Activated T-cell treated with anti-CD3 and anti-CD28 coated beads, Interleukin-2, amount 50 U/mL, for 72 hours (primary cell): ENCODE measurements around the gene COX4I2. TPM values are rescaled to one million over a fixed set of nuclear protein-coding genes. Genes with fewer than 3 reads are reported as not detected.
"Not testable (repeated sequence)": the region's sequence is repeated elsewhere in the genome, so short reads cannot be mapped to it uniquely, and the experiment has no call there.

Experiments used
- ATAC-seq, 2 donors: fragments of 150-1000 bp; cut with Tn5 transposase; replicated peaks in 1 of 2; 2 replicates each; pipeline ENCODE4 v1.10.0; 2021; ENCODE audit warnings: moderate library complexity in 2 of 2, mild to moderate bottlenecking in 1 of 2
- DNase-seq, 2 donors: peaks; one replicate each; pipeline ENCODE4 v3.0.0; 2021 to 2022; ENCODE audit warnings: mixed read lengths in 1 of 2
- H3K27ac Mint-ChIP-seq: one replicate; pipeline ENCODE4 v1.8.0; 2022; ENCODE audit warnings: mild to moderate bottlenecking, moderate library complexity, mixed read lengths
- H3K27me3 Mint-ChIP-seq: one replicate; pipeline ENCODE4 v1.8.0; 2022; ENCODE audit warnings: low read depth, mixed read lengths
- H3K36me3 Mint-ChIP-seq, 2 donors: one replicate each; pipeline ENCODE4 v1.8.0; 2022; ENCODE audit warnings: mixed read lengths in 2 of 2, mild to moderate bottlenecking in 1 of 2; ENCODE audit not compliant: insufficient read depth in 2 of 2
- H3K4me1 Mint-ChIP-seq: one replicate; pipeline ENCODE4 v1.8.0; 2022; ENCODE audit warnings: low read depth, mixed read lengths
- H3K4me3 Mint-ChIP-seq, 2 donors: one replicate each; pipeline ENCODE4 v1.8.0; 2022; ENCODE audit warnings: mild to moderate bottlenecking in 2 of 2, mixed read lengths in 2 of 2, moderate library complexity in 2 of 2
- H3K9me3 Mint-ChIP-seq, 2 donors: one replicate each; pipeline ENCODE4 v1.8.0; 2022; ENCODE audit warnings: mixed read lengths in 2 of 2
- total RNA-seq, 2 donors: library from RNA; stranded (reverse); gene quantifications; one replicate each; pipeline ENCODE4 v1.2.3, GENCODE V29; 2022

Gene COX4I2
- total RNA-seq, 2 donors from 2014 or later, result not detected

- peaks cover 47% of the 10 kb centered on the region for H3K27me3 Mint-ChIP-seq
- H3K36me3 Mint-ChIP-seq, result peaks cover 0 to 4% of the 10 kb centered on the region in 2 donors
- H3K4me1 Mint-ChIP-seq, result peaks cover 40% of the 10 kb centered on the region
- H3K9me3 Mint-ChIP-seq, result no peaks in the 10 kb centered on the region
- H3K4me3 Mint-ChIP-seq, result peak overlapping the region; percentile 91 to 99
- no peak overlapping the region for H3K27ac Mint-ChIP-seq
- DNase-seq (peak; percentile 80 to 82), ATAC-seq (peak; percentile 43 to 55)
Measured at GRCh38 chr20:31603822-31604566, 33.7 kb upstream of the COX4I2 start.

GRCh38 chr20:31604567-31605030 lies 33.1 kb upstream of the COX4I2 start:
- H3K27ac Mint-ChIP-seq, result no peak overlapping the region
- peaks cover 47% of the 10 kb centered on the region for H3K27me3 Mint-ChIP-seq
- no peaks in the 10 kb centered on the region for H3K9me3 Mint-ChIP-seq

GRCh38 chr20:31605031-31605901 lies 32.4 kb upstream of the COX4I2 start, which contains the start of gene ID1:
Gene ID1 (plus strand): TSS chr20:31605289. CDS start chr20:31605388, 99 bp downstream.
- ATAC-seq (peak; percentile 84), DNase-seq (peak; percentile 90 to 91)
- peaks cover 0 to 4% of the 10 kb centered on the region in 2 donors for H3K36me3 Mint-ChIP-seq
- peak within 1 kb of the TSS; percentile 91 to 99 for H3K4me3 Mint-ChIP-seq
- peak within 1 kb of the TSS; percentile 29 for H3K27ac Mint-ChIP-seq
- H3K9me3 Mint-ChIP-seq, result no peaks in the 10 kb centered on the region
- peaks cover 40% of the 10 kb centered on the region for H3K4me1 Mint-ChIP-seq
- H3K27me3 Mint-ChIP-seq, result peaks cover 47% of the 10 kb centered on the region

More at GRCh38 chr20:31604567-31605030, 33.1 kb upstream of the COX4I2 start:
- no peak for DNase-seq
- H3K4me1 Mint-ChIP-seq, result peaks cover 40% of the 10 kb centered on the region
- peak overlapping the region; percentile 91 to 99 for H3K4me3 Mint-ChIP-seq
- peaks cover 0 to 4% of the 10 kb centered on the region in 2 donors for H3K36me3 Mint-ChIP-seq
- no peak for ATAC-seq

GRCh38 chr20:31605902-31606803 lies 31.6 kb upstream of the COX4I2 start:
- peak overlapping the region; percentile 28 for H3K27ac Mint-ChIP-seq
- H3K4me3 Mint-ChIP-seq, result peak overlapping the region; percentile 91 to 99
- peaks cover 40% of the 10 kb centered on the region for H3K4me1 Mint-ChIP-seq
- no peaks in the 10 kb centered on the region for H3K9me3 Mint-ChIP-seq
- H3K36me3 Mint-ChIP-seq, result peaks cover 0 to 4% of the 10 kb centered on the region in 2 donors
- H3K27me3 Mint-ChIP-seq, result peaks cover 48% of the 10 kb centered on the region
- ATAC-seq, result no peak
- DNase-seq, result peak in 1 of 2 donors; percentile 30

GRCh38 chr20:31606804-31607639 lies 30.7 kb upstream of the COX4I2 start:
- DNase-seq (no peak), ATAC-seq (no peak)
- Mint-ChIP-seq H3K27ac (no peak overlapping the region), H3K4me1 (peaks cover 40% of the 10 kb centered on the region), H3K36me3 (peaks cover 0 to 4% of the 10 kb centered on the region in 2 donors), H3K27me3 (peaks cover 55% of the 10 kb centered on the region), H3K4me3 (peak overlapping the region in 1 of 2 donors; percentile 91), H3K9me3 (no peaks in the 10 kb centered on the region)

DNA sequence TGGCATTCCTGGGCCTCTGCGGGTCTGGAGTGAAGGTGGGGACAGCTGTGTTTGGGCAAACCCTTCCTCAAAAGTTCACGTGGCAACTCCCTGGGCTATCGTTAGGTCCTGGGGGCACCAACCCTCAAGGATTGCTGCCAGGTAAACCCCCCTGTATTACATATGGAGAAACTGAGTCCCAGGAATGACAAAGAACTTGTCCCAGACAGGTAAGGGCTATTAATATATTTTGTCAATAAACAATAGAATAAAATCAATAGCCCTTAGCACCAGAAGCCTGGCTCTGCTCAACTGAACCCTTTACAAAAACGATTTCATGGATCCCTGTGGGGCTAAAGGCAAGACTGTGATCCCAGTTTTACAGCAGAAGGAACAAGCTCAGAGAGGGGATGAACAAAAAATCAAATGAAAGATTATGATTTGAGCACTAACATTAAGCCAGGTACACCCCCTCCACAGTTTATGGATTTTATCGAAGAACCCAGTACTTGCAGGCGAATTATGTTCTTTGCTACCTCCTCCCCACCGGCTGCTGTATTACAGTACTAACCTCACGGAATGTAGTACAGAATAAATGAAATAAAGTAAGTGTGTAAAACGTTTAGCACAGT lies 30.0 kb upstream of the COX4I2 start:
- no peaks in the 10 kb centered on the region for H3K9me3 Mint-ChIP-seq
- ATAC-seq (no peak), DNase-seq (no peak)
- H3K4me3 Mint-ChIP-seq, result no peak overlapping the region
- H3K27me3 Mint-ChIP-seq, result peaks cover 49% of the 10 kb centered on the region
- peaks cover 0 to 3% of the 10 kb centered on the region in 2 donors for H3K36me3 Mint-ChIP-seq
- peaks cover 35% of the 10 kb centered on the region for H3K4me1 Mint-ChIP-seq
- no peak overlapping the region for H3K27ac Mint-ChIP-seq

GRCh38 chr20:31608251-31608945 lies 29.3 kb upstream of the COX4I2 start:
- Mint-ChIP-seq H3K36me3 (no peaks in the 10 kb centered on the region), H3K4me3 (no peak overlapping the region), H3K9me3 (no peaks in the 10 kb centered on the region), H3K27me3 (peaks cover 46% of the 10 kb centered on the region), H3K27ac (no peak overlapping the region), H3K4me1 (peaks cover 29% of the 10 kb centered on the region)
- ATAC-seq (no peak), DNase-seq (no peak)

- peaks cover 17% of the 10 kb centered on the region for H3K27me3 Mint-ChIP-seq
- H3K27ac Mint-ChIP-seq, ATAC-seq, H3K36me3 Mint-ChIP-seq, H3K4me3 Mint-ChIP-seq, H3K9me3 Mint-ChIP-seq, H3K4me1 Mint-ChIP-seq, DNase-seq: not testable (repeated sequence)
Measured at GRCh38 chr20:31612271-31612640, 25.5 kb upstream of the COX4I2 start.

- ATAC-seq (no peak), DNase-seq (no peak)
- Mint-ChIP-seq H3K9me3 (no peaks in the 10 kb centered on the region), H3K27ac (no peak overlapping the region), H3K4me1 (peaks cover 6% of the 10 kb centered on the region), H3K27me3 (peaks cover 8% of the 10 kb centered on the region), H3K4me3 (no peak overlapping the region), H3K36me3 (no peaks in the 10 kb centered on the region)
Measured at GRCh38 chr20:31615416-31615815, 22.3 kb upstream of the COX4I2 start.

GRCh38 chr20:31617432-31618104 lies 20.1 kb upstream of the COX4I2 start:
- H3K27me3 Mint-ChIP-seq, result no peaks in the 10 kb centered on the region
- H3K4me3 Mint-ChIP-seq, result no peak overlapping the region
- peaks cover 6% of the 10 kb centered on the region for H3K4me1 Mint-ChIP-seq
- H3K36me3 Mint-ChIP-seq, result no peaks in the 10 kb centered on the region
- H3K9me3 Mint-ChIP-seq, result no peaks in the 10 kb centered on the region
- no peak for DNase-seq
- H3K27ac Mint-ChIP-seq, result peak overlapping the region; percentile 30
- no peak for ATAC-seq

- no peak for DNase-seq
- no peaks in the 10 kb centered on the region for H3K9me3 Mint-ChIP-seq
- H3K4me3 Mint-ChIP-seq, result no peak overlapping the region
- no peaks in the 10 kb centered on the region for H3K36me3 Mint-ChIP-seq
- H3K27ac Mint-ChIP-seq, result no peak overlapping the region
- no peak for ATAC-seq
- peaks cover 6% of the 10 kb centered on the region for H3K4me1 Mint-ChIP-seq
- H3K27me3 Mint-ChIP-seq, result no peaks in the 10 kb centered on the region
Measured at GRCh38 chr20:31620246-31620645, 17.5 kb upstream of the COX4I2 start.
